AG04449 (cell line): ENCODE data around the gene KCNH1.

Experiments
- CTCF ChIA-PET: fragments of 350-600 bp; formaldehyde crosslinking; extraction: SDS; loops from one replicate; lab custom pipeline; 2021; ENCODE audit warnings: antibody characterized with exemption; lab: Yijun Ruan, JAX
- POLR2A ChIA-PET: fragments of 400-600, 350-600 bp; formaldehyde crosslinking; extraction: SDS; loops from one replicate; lab custom pipeline; 2020; ENCODE audit warnings: antibody characterized with exemption, inconsistent platforms; lab: Yijun Ruan, JAX
- DNase-seq: peaks from one replicate; pipeline ENCODE4 v3.0.0-alpha.2; 2010; ENCODE audit warnings: low read depth, low spot score
- H3K4me3 ChIP-seq: 2 replicates; pipeline ENCODE4 v1.5.1; 2011; ENCODE audit warnings: low read depth, mild to moderate bottlenecking, control low read depth, low read length
- TF ChIP-seq, protein P1 (sequence below): IDR thresholded peaks from one replicate; pipeline ENCODE4 v1.5.1; 2011; ENCODE audit warnings: mild to moderate bottlenecking, moderate library complexity, low read length, control low read depth, inconsistent platforms; ENCODE audit not compliant: insufficient read depth; ENCODE audit errors: missing control alignments

Gene KCNH1

GRCh38 chr1:210707300-210708240 is 426.4 kb downstream of the KCNH1 start:
- DNase-seq, result no peak
- TF ChIP-seq, protein P1, sequence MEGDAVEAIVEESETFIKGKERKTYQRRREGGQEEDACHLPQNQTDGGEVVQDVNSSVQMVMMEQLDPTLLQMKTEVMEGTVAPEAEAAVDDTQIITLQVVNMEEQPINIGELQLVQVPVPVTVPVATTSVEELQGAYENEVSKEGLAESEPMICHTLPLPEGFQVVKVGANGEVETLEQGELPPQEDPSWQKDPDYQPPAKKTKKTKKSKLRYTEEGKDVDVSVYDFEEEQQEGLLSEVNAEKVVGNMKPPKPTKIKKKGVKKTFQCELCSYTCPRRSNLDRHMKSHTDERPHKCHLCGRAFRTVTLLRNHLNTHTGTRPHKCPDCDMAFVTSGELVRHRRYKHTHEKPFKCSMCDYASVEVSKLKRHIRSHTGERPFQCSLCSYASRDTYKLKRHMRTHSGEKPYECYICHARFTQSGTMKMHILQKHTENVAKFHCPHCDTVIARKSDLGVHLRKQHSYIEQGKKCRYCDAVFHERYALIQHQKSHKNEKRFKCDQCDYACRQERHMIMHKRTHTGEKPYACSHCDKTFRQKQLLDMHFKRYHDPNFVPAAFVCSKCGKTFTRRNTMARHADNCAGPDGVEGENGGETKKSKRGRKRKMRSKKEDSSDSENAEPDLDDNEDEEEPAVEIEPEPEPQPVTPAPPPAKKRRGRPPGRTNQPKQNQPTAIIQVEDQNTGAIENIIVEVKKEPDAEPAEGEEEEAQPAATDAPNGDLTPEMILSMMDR, result no peak
- ChIA-PET CTCF (no interaction called here), POLR2A (no interaction called here)
- no peak overlapping the region for H3K4me3 ChIP-seq

DNA sequence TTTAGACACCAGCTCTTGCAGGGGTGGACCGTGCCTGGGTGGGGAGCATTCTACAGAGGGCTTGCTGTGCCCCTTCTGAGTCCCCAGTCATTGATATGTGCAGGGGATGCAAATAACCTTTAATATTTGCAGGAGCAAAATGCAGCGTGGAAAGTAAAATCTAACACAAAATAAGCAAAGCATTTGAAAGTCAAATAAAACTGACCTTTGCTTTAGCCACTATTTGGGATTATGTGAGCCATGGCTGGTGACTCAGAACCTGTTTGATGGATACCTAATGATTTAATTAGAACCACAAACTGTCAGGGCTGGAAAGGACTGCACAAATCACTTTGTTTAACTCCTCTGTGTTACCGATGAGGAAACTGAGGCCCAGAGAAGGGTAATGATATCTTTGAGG is 427.7 kb downstream of the KCNH1 start:
- DNase-seq, result no peak
- H3K4me3 ChIP-seq, result no peak overlapping the region
- ChIA-PET CTCF (no interaction called here), POLR2A (no interaction called here)
- TF ChIP-seq, protein P1, result no peak

- ChIA-PET POLR2A (no interaction called here), CTCF (interaction anchor here (0.8 kb wide), 1 partner anchor 429 kb away, joined by 4 read pairs; the partner anchor contains the start of gene KCNH1)
- TF ChIP-seq, protein P1, result no peak
- DNase-seq, result no peak
- H3K4me3 ChIP-seq, result no peak overlapping the region
These were observed 428.9 kb downstream of the KCNH1 start for GRCh38 chr1:210705086-210705485.

DNA sequence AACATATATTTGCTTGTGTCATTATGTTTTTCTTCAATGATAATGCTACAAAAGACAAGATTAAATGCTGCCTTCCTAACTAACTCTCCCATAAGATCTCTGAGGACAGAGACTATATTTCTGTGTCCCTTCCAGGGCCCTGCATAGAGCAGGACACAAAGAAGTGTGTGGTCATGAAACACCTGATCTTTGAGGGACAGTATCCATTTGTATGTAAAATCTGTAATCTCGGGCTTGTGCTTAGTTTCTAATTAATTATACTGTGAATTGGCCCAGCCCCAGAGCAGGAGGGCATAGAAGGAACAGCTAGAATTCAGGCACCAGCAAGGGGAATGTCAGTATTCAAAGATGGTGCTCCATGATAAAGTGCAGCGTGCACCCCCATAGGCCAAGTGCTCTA is 430.4 kb downstream of the KCNH1 start:
- DNase-seq, result no peak
- TF ChIP-seq, protein P1, result no peak
- CTCF ChIA-PET, result no interaction called here
- POLR2A ChIA-PET, result no interaction called here
- H3K4me3 ChIP-seq, result no peak overlapping the region

DNA sequence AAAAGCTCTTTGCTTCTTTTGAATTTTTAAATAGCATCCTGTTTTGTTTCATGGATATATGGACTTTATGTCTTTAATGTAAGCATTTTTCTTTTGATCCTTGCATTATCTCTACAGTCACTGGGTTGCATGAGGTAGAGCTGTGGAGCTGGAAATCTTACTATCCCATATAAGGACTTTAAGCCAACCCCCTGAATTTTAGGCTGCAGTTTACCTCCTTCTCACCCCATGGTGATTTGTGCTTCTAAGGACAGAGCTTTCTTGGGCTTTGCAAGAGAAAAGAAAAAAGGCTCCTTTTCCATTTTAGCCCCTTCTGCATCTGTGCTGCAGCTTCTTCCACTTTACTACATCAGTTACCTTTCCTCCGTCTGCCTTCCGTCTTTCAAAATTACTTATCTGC is 431.4 kb downstream of the KCNH1 start:
- ChIA-PET POLR2A (no interaction called here), CTCF (interaction anchor here (0.7 to 1.3 kb wide), 2 partner anchors 121 to 432 kb away, joined by 3 to 7 read pairs; partner anchors contain the start of gene KCNH1)
- TF ChIP-seq, protein P1, result no peak

DNA sequence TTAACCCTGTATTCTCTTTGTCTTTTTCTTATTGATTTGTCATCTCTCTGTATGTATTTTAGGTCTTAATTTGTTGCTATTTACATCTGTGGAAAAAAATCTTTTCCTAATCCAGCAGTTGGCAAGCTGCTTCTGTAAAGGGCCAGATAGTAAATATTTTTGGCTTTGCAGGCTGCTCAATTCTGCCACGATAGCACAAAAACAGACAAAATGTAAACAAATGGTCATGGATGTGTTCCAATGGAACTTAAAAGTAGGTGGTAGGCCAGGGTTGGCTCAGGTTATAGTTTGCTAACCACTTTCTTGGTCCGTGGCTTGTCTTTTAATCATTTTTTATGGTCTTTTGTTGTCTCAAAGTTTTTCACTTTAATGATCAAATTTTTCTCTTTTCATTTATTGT is 433.4 kb downstream of the KCNH1 start:
- no peak for DNase-seq
- ChIA-PET CTCF (no interaction called here), POLR2A (no interaction called here)
- TF ChIP-seq, protein P1, result no peak
- no peak overlapping the region for H3K4me3 ChIP-seq

More for the DNA sequence above, 431.4 kb downstream of the KCNH1 start:
- H3K4me3 ChIP-seq, result no peak overlapping the region
- no peak for DNase-seq
